GM12891 (cell line): ENCODE results near the gene REL.

Experiments used
- POLR2A ChIP-seq: IDR thresholded peaks from 2 replicates; pipeline ENCODE4 v1.6.1; 2011; ENCODE audit warnings: low read depth, low read length, control low read depth
- POLR2AphosphoS5 ChIP-seq: IDR thresholded peaks from 2 replicates; pipeline ENCODE4 v1.6.1; 2011; ENCODE audit warnings: low read depth, low read length, control low read depth

GRCh38 chr2:60883896-60884295, 2.5 kb downstream of the REL start:
- TF ChIP-seq POLR2A (no peak), POLR2AphosphoS5 (no peak)
